Activated CD4-positive, alpha-beta T cell treated with anti-CD3 and anti-CD28 coated beads, Interleukin-2, amount 50 U/mL, for 1 hour (primary cell): Measurements from ENCODE around the gene DYTN.

Source experiments
- DNase-seq: peaks from one replicate; pipeline ENCODE4 v3.0.0-alpha.2; 2020

The DYTN gene

DNA sequence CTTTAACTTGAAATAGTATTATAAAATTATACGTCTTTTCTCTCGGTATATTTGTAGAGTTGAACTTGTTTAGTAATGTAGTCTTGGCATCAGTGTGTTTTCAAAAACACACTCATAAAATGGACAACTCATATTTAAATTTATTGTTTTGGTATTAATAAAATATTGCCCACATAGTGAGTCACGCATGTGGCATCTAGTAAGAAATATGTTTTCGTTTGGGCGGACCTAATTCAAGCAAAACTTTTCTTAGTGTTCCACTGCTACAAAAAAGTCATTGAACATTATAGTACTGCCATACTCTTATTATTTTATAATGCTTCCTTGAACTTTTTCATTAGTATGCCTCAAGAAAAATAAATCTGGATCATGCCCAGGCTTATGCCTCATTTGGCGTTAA, 107.0 kb downstream of the DYTN start:
- DNase-seq: no peak

DNA sequence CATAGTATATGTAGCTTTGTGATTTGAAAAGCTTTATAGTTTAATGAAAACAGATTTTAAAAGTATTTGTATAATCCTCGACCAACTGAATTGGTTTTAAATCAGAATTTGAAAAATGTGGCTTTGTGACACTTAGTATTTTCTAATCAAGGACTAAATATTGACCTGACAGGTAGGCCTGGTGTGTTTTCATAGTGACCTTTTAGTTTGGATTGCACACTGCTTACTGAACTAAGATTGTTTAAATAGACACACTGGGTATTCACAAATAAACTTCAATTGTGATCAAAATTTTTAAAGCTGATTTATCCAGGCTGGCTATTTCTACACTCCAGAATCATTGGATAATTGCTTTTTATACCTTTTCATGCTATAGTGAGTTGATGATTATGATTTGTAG, 107.7 kb downstream of the DYTN start:
- no peak for DNase-seq

DNA sequence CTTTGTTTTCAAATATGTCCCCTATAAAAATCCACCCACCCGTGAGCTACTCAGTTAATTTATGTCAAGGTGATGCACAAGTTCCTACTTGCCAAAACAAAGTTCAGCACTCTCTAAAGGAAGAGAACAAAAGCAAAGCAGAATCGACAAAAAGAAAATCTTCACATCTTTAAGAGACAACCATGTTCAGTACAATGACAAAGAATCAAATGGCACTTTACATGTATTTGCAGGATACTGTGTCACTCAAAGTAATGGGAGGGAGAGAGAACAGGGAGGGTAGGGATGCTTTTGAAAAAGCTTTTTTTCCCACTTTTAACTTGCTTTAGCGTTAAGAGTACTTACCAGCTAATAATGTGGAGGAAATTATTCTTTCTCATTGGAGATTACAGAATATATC, 115.0 kb downstream of the DYTN start:
- no peak for DNase-seq
